GM12878 (cell line): Measurements from ENCODE around the gene DENND1A. TPM values are rescaled to one million over a fixed set of nuclear protein-coding genes. Genes with fewer than 3 reads are reported as not detected.

Experiments
- ATF3 ChIP-seq: IDR thresholded peaks from 2 replicates; pipeline ENCODE4 v1.6.1; 2011; ENCODE audit warnings: low read depth, mild to moderate bottlenecking, low read length, moderate library complexity, borderline replicate concordance; ENCODE audit errors: extremely low read depth
- CEBPZ ChIP-seq: fragments of 150-350 bp; IDR thresholded peaks from 2 replicates; pipeline ENCODE4 v1.6.1; 2016; ENCODE audit warnings: low read depth, low read length
- CUX1 ChIP-seq: IDR thresholded peaks from 2 replicates; pipeline ENCODE4 v1.6.1; 2012; ENCODE audit warnings: improper control_type of control experiment, low read depth, low read length; ENCODE audit not compliant: insufficient replicate concordance
- EP300 ChIP-seq, 2 experiments: fragments of 150-350 bp in 1 of 2; IDR thresholded peaks; 2 replicates each; pipeline ENCODE4 v1.6.1; 2011 to 2012; ENCODE audit warnings: low read depth in 2 of 2, low read length in 2 of 2, borderline replicate concordance in 1 of 2, improper control_type of control experiment in 1 of 2, inconsistent platforms in 1 of 2; ENCODE audit not compliant: control insufficient read depth in 1 of 2
- HDAC6 ChIP-seq: fragments of 200-600 bp; sonication (generic); IDR thresholded peaks from one replicate; pipeline ENCODE4 v1.8.0; 2017; ENCODE audit warnings: antibody characterized with exemption; ENCODE audit not compliant: unreplicated experiment
- IRF4 ChIP-seq: IDR thresholded peaks from 2 replicates; pipeline ENCODE4 v1.6.1; 2011; ENCODE audit warnings: low read depth, low read length
- REST ChIP-seq: IDR thresholded peaks from 2 replicates; pipeline ENCODE4 v1.6.1; 2012; ENCODE audit warnings: mild to moderate bottlenecking, low read depth, low read length
- SMC3 ChIP-seq: IDR thresholded peaks from 2 replicates; pipeline ENCODE4 v1.6.1; 2011; ENCODE audit warnings: low read length, improper control_type of control experiment, borderline replicate concordance
- SPI1 ChIP-seq: IDR thresholded peaks from 2 replicates; pipeline ENCODE4 v1.6.1; 2011; ENCODE audit warnings: low read depth, mild to moderate bottlenecking, low read length, moderate library complexity, borderline replicate concordance; ENCODE audit not compliant: insufficient read depth
- SREBF1 ChIP-seq: IDR thresholded peaks from 2 replicates; pipeline ENCODE4 v1.6.1; 2012; ENCODE audit warnings: mild to moderate bottlenecking, low read length
- SREBF2 ChIP-seq: IDR thresholded peaks from 2 replicates; pipeline ENCODE4 v1.6.1; 2012; ENCODE audit warnings: mild to moderate bottlenecking, low read length
- TBL1XR1 ChIP-seq: IDR thresholded peaks from 2 replicates; pipeline ENCODE4 v1.6.1; 2012; ENCODE audit warnings: low read depth, low read length, improper control_type of control experiment
- YY1 ChIP-seq: IDR thresholded peaks from 2 replicates; pipeline ENCODE4 v1.6.1; 2011; ENCODE audit warnings: low read depth, mild to moderate bottlenecking, low read length
- ZNF217 ChIP-seq: fragments of 450-650 bp; IDR thresholded peaks from 2 replicates; pipeline ENCODE4 v1.6.1; 2017; ENCODE audit warnings: antibody characterized with exemption, mild to moderate bottlenecking
- ZNF274 ChIP-seq: IDR thresholded peaks from one replicate; pipeline ENCODE4 v1.8.0; 2011; ENCODE audit not compliant: insufficient read length, insufficient read depth
- polyA plus RNA-seq, 11 experiments: library from polyadenylated mRNA; depleted of rRNA in 4 of 11; unstranded in 6 of 11; stranded (reverse) in 5 of 11; fragments of >200 nt; fragmentation: Nextera tagmentation in 4 of 11; fragmentation: Illumina TruSeq in 1 of 11; extraction: Ambion mirVana in 4 of 11; extraction: Trizol in 1 of 11; gene quantifications; 1 replicate in 1 of 11; 2 replicates in 10 of 11; pipeline versions ENCODE4 v1.2.1 to v1.2.3, GENCODE V29; 2011 to 2016; ENCODE audit warnings: inconsistent platforms in 2 of 11, missing spikeins in 2 of 11, low read depth in 1 of 11
- total RNA-seq, 4 experiments: library from RNA; depleted of rRNA in 3 of 4; stranded (reverse); fragments of >200 nt in 3 of 4; fragmentation: Illumina TruSeq in 1 of 4; extraction: Trizol in 1 of 4; gene quantifications; 2 replicates each; pipeline versions ENCODE4 v1.2.1 to v1.2.3, GENCODE V29; 2013 to 2021

The DENND1A gene
- total and polyA plus RNA-seq, 10 of the 15 experiments (the other 5 are each of a cell fraction or from before 2014, with no cell fraction given), result 14.1 to 48.6 (median 35.2) TPM

- TF ChIP-seq CUX1, result peak; percentile 80
- TF ChIP-seq TBL1XR1, result no peak; the same call in 1 of the 2 replicates
- no peak for TF ChIP-seq ZNF274
- no peak for TF ChIP-seq SPI1
- no peak for TF ChIP-seq SREBF2
- no peak for TF ChIP-seq ZNF217
- TF ChIP-seq SREBF1, result no peak
- no peak for TF ChIP-seq SMC3
- TF ChIP-seq ATF3, result no peak
- no peak for TF ChIP-seq HDAC6
- TF ChIP-seq EP300 (IDR thresholded peaks at IDR 0.05; ENCODE audit: borderline replicate concordance in 1 of 2, control insufficient read depth in 1 of 2, low read depth in 2 of 2, low read length in 2 of 2), result peak in 1 of 2 experiments; percentile 82; a peak in 3 of 4 replicates
- TF ChIP-seq CEBPZ, result no peak
- TF ChIP-seq YY1, result peak; percentile 79
- TF ChIP-seq REST, result peak; percentile 50; the same call in 1 of the 2 replicates
- peak; percentile 91 for TF ChIP-seq IRF4
Measured at GRCh38 chr9:123679330-123679987, 250.5 kb downstream of the DENND1A start (continued).
